Hepatocyte (in vitro differentiated cells): ENCODE results near the gene KY. TPM values are rescaled to one million over a fixed set of nuclear protein-coding genes. Genes with fewer than 3 reads are reported as not detected.

Source experiments
- DNase-seq: peaks from one replicate; pipeline ENCODE4 v3.0.0-alpha.2; 2016; ENCODE audit warnings: low spot score
- H2AFZ ChIP-seq: fragments of 200-600 bp; sonication (generic); 2 replicates; pipeline ENCODE4 v1.6.0; 2016; ENCODE audit warnings: antibody characterized with exemption, mild to moderate bottlenecking
- H3K27ac ChIP-seq: fragments of 200-600 bp; sonication (generic); 2 replicates; pipeline ENCODE4 v1.5.1; 2016; ENCODE audit warnings: mild to moderate bottlenecking
- H3K27me3 ChIP-seq: fragments of 200-600 bp; sonication (generic); 2 replicates; pipeline ENCODE4 v1.6.1; 2016
- H3K36me3 ChIP-seq: fragments of 200-600 bp; sonication (generic); replicated peaks from 2 replicates; pipeline ENCODE4 v1.5.1; 2016; ENCODE audit warnings: low read depth; ENCODE audit not compliant: insufficient read depth
- H3K4me1 ChIP-seq: fragments of 200-600 bp; sonication (generic); 2 replicates; pipeline ENCODE4 v1.5.1; 2016; ENCODE audit warnings: mild to moderate bottlenecking, moderate library complexity; ENCODE audit not compliant: insufficient read depth
- H3K4me2 ChIP-seq: fragments of 200-600 bp; sonication (generic); 2 replicates; pipeline ENCODE4 v1.6.0; 2016
- H3K4me3 ChIP-seq: fragments of 200-600 bp; sonication (generic); 2 replicates; pipeline ENCODE4 v1.5.1; 2016; ENCODE audit warnings: mild to moderate bottlenecking
- H3K79me2 ChIP-seq: fragments of 200-600 bp; sonication (generic); 2 replicates; pipeline ENCODE4 v1.6.0; 2017; ENCODE audit warnings: mild to moderate bottlenecking
- H3K9me2 ChIP-seq: fragments of 200-600 bp; sonication (generic); replicated peaks from 2 replicates; pipeline ENCODE4 v1.6.0; 2017; ENCODE audit warnings: mild to moderate bottlenecking; ENCODE audit not compliant: insufficient read depth
- H3K9me3 ChIP-seq: fragments of 200-600 bp; sonication (generic); 2 replicates; pipeline ENCODE4 v1.5.1; 2016; ENCODE audit warnings: low read depth, mild to moderate bottlenecking
- H4K20me1 ChIP-seq: fragments of 200-600 bp; sonication (generic); 2 replicates; pipeline ENCODE4 v1.6.0; 2016; ENCODE audit warnings: mild to moderate bottlenecking; ENCODE audit not compliant: insufficient read depth, poor library complexity, severe bottlenecking
- EZH2 ChIP-seq: fragments of 200-600 bp; sonication (generic); IDR thresholded peaks from 2 replicates; pipeline ENCODE4 v1.6.1; 2016; ENCODE audit warnings: antibody characterized with exemption, mild to moderate bottlenecking, borderline replicate concordance
- EZH2phosphoT487 ChIP-seq: fragments of 200-600 bp; sonication (generic); IDR thresholded peaks from one replicate; pipeline ENCODE4 v1.6.1; 2018; ENCODE audit warnings: antibody characterized with exemption, mild to moderate bottlenecking, low read depth, moderate library complexity; ENCODE audit not compliant: unreplicated experiment, severe bottlenecking
- WGBS: methylation state at CpG from one replicate; pipeline ENCODE4 v1.1.6; 2016; ENCODE audit warnings: low lambda C conversion rate; ENCODE audit errors: missing lambda C conversion rate; 5-methylcytosine and 5-hydroxymethylcytosine counted together
- polyA plus RNA-seq: library from polyadenylated mRNA; unstranded; fragments of >200 nt; fragmentation: Nextera tagmentation; extraction: Ambion mirVana; gene quantifications from 2 replicates; pipeline ENCODE4 v1.2.1, GENCODE V29; 2016
- total RNA-seq: library from RNA; depleted of rRNA; stranded (reverse); fragments of >200 nt; gene quantifications from 2 replicates; pipeline ENCODE4 v1.2.3, GENCODE V29; 2014
- TF ChIP-seq, protein P1 (sequence below): fragments of 200-600 bp; sonication (generic); IDR thresholded peaks from 2 replicates; pipeline ENCODE4 v1.5.1; 2016; ENCODE audit warnings: antibody characterized with exemption, mild to moderate bottlenecking; ENCODE audit not compliant: poor library complexity

KY gene
- total and polyA plus RNA-seq, 2 experiments from 2014 or later: 0.53 to 1.6 TPM

DNA sequence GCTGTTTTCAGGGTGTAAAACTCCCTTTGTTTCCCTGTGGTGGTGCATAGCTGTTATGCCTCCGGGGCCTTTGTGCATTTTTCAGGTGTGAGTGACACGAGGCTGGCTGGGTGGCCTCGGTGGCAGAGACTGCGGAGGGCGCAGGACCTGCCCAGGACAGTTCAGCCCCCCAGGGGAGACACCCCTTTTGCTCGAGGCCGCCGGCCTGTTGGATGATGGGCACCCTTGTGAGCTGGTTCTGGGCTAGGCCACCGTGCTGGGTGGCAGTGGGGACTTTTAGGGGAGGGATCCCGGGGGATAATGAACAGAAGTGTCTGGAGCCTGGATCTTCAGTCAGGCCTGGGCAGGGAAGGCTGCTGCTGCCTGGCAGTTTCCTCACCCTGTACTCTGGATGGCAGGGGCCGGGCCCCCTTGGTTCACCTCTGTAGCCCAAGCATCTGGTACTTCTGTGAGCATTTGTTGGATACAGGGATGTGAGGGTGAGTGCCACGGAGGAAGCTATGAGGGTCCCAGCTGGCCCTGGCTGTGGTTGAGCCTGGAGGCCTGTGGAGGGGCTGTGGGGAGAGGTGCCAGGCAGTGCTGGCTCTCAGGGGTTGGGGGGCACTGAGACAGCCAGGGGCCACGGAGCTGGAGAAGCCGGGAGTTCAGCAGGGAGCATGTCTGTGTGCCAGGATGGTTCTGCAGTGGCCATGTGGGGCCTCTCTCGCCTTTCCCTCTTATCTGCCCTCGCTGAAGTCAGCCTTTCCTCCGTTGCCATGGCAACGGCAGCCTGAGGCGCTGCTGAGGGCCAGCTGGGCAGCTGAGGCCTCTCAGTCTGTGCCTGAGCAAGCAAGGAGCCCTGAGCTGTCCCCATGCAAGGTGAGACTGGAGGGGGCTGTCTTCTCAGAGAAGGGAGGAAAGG lies 49.0 kb downstream of the KY start:
- 48% methylated on average over 16 of the region's 19 CpGs for WGBS
- Histone ChIP-seq H3K4me2 (peak overlapping the region; percentile 74), H3K27ac (no peak overlapping the region), H3K4me3 (no peak overlapping the region), H2AFZ (no peak overlapping the region), H3K79me2 (no peaks in the 10 kb centered on the region), H3K9me3 (no peaks in the 10 kb centered on the region), H3K9me2 (no peaks in the 10 kb centered on the region), H3K4me1 (peaks cover 9% of the 10 kb centered on the region), H3K36me3 (no peaks in the 10 kb centered on the region), H4K20me1 (no peaks in the 10 kb centered on the region), H3K27me3 (peaks cover 8% of the 10 kb centered on the region)
- DNase-seq: peak; percentile 90
- TF ChIP-seq EZH2phosphoT487 (no peak), EZH2 (no peak)
- TF ChIP-seq, protein P1, sequence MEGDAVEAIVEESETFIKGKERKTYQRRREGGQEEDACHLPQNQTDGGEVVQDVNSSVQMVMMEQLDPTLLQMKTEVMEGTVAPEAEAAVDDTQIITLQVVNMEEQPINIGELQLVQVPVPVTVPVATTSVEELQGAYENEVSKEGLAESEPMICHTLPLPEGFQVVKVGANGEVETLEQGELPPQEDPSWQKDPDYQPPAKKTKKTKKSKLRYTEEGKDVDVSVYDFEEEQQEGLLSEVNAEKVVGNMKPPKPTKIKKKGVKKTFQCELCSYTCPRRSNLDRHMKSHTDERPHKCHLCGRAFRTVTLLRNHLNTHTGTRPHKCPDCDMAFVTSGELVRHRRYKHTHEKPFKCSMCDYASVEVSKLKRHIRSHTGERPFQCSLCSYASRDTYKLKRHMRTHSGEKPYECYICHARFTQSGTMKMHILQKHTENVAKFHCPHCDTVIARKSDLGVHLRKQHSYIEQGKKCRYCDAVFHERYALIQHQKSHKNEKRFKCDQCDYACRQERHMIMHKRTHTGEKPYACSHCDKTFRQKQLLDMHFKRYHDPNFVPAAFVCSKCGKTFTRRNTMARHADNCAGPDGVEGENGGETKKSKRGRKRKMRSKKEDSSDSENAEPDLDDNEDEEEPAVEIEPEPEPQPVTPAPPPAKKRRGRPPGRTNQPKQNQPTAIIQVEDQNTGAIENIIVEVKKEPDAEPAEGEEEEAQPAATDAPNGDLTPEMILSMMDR: no peak

DNA sequence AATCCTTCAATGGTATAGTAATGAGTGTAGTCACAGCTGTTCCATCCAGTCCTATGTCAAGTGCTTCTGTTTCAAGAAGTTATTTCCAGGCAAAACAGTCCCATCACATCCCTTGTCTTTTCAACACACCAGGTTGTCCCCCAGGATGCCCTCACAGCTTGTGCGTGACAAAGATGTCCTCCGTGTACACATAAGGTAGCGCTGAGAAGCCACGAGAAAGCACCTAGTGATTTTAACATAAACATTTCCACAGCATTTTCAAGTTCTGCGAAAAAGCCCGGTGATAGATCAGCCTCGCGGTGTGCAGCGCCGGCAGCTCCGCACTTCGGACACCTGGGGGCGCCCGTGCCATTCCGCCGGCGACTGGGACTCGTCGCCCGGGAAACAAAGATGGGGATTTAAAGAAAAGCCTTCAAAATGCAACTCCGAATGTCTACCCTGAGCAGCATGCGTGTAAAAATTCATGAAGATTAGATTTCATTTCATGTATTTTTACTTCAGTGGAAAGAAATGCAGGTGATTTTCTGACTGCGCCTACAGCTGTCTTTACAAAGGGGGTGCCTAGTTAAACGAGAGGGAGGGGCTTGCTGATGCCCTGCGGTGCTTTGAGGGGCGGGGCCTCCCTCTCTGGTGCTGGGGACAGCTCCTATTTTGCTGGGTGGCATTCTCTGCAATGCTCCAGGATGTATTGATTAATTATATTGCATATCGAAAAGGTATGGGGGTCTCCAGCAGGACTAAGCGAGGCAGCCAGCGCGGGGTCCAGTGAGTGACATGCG lies 49.9 kb downstream of the KY start:
- TF ChIP-seq EZH2phosphoT487 (no peak), EZH2 (no peak)
- TF ChIP-seq, protein P1: peak; percentile 97
- 15% methylated on average over 31 of the region's 31 CpGs for WGBS
- Histone ChIP-seq H3K27ac (no peak overlapping the region), H3K9me3 (no peaks in the 10 kb centered on the region), H3K9me2 (no peaks in the 10 kb centered on the region), H3K27me3 (peaks cover 8% of the 10 kb centered on the region), H3K79me2 (no peaks in the 10 kb centered on the region), H3K4me3 (no peak overlapping the region), H3K36me3 (no peaks in the 10 kb centered on the region), H2AFZ (no peak overlapping the region), H4K20me1 (no peaks in the 10 kb centered on the region), H3K4me2 (peak overlapping the region; percentile 74), H3K4me1 (peaks cover 9% of the 10 kb centered on the region)
- peak; percentile 84 for DNase-seq

DNA sequence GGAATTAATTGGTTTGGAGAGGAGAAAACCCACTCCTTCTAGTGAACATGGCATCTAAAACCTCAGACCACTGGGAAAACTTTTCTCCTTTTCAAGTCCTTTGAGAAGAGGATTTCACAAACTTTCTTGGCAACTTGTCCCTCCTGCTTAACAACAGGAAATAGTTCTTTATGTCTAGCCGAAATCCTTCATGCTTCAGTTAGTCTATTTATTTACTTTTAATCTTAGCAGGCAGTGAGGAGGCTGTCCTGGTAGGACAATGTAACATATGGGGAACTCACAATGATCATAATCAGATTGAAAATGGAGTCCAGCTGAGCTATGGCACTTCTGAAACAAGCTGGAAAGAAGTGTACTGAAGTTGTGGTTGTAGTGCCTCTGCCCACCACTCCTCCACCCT lies 50.6 kb downstream of the KY start:
- Histone ChIP-seq H3K4me2 (no peak overlapping the region), H3K79me2 (no peaks in the 10 kb centered on the region), H3K4me1 (peaks cover 9% of the 10 kb centered on the region), H3K27ac (no peak overlapping the region), H3K9me2 (no peaks in the 10 kb centered on the region), H4K20me1 (no peaks in the 10 kb centered on the region), H3K4me3 (no peak overlapping the region), H3K9me3 (no peaks in the 10 kb centered on the region), H3K27me3 (peaks cover 8% of the 10 kb centered on the region), H2AFZ (no peak overlapping the region), H3K36me3 (no peaks in the 10 kb centered on the region)
- no peak for DNase-seq
- TF ChIP-seq EZH2 (no peak), EZH2phosphoT487 (no peak)
- TF ChIP-seq, protein P1: no peak
- 62% methylated on average over 1 of the region's 1 CpG for WGBS
